ENCODE measurements around the gene TRAPPC12. TPM values are rescaled to one million over a fixed set of nuclear protein-coding genes. Genes with fewer than 3 reads are reported as not detected.
"Not testable (repeated sequence)": the region's sequence is repeated elsewhere in the genome, so short reads cannot be mapped to it uniquely, and the experiment has no call there.

TRAPPC12 gene
- total RNA-seq, 3 donors from 2014 or later, result 79.9 to 89.4 (median 84.5) TPM

- no peak for ATAC-seq
- no peak for DNase-seq
- H3K9me3 Mint-ChIP-seq, result no peaks in the 10 kb centered on the region
- no peak overlapping the region for H3K4me3 Mint-ChIP-seq
- H3K27me3 Mint-ChIP-seq (ENCODE audit: low read depth), result no peaks in the 10 kb centered on the region
- H3K36me3 Mint-ChIP-seq (ENCODE audit: insufficient read depth), result peaks cover 10% of the 10 kb centered on the region
- H3K4me1 Mint-ChIP-seq (ENCODE audit: low read depth), result no peaks in the 10 kb centered on the region
Observed at GRCh38 chr2:3488061-3488531, 108.6 kb downstream of the TRAPPC12 start.

DNA sequence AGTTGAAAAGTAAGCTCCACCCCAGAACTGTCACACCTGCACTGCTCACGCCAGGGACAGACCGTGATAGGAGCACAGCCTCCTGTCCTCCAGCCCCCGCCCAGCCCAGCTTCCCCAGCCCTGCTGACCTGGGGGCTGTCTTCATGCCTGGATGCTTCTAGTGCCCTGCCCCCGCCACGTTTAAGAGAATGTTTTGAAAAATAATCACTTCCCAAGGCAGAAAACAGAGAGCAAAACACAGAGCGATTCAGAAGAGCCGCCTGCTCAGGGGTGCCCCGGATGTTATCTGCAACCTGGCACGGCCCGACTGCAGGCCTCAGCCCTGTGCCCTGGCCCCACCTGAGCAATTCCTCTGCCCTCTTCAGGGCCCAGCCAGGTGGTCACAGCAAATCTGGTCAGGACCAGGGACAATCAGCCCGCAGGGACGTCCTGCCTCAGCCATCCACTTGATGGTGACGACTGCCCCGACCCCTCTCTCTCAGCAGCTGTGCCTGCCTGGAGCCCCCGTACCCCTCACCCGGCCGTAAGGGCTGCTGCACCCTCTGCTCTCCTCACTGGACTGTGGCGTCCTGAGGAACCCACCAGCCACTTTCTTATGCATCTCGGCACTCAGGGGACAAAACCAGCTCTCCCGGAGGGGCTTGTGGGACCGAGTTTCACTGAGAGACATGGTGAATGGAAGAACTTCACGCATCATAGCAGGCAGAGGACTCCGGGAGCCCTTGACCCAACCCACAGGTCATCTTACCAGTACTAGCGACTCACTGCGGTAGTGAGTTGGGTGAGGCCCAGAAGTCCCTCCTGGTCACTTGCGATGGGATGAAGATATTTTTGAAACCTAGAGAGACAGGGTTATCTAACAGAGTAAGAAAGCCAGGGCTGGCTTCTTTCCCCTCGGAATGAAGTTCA lies 109.6 kb downstream of the TRAPPC12 start:
- DNase-seq (no peak), ATAC-seq (no peak)
- no peak overlapping the region for H3K4me3 Mint-ChIP-seq
- peaks cover 10% of the 10 kb centered on the region for H3K36me3 Mint-ChIP-seq (ENCODE audit: insufficient read depth)
- H3K27me3 Mint-ChIP-seq (ENCODE audit: low read depth), result no peaks in the 10 kb centered on the region
- no peaks in the 10 kb centered on the region for H3K9me3 Mint-ChIP-seq
- no peaks in the 10 kb centered on the region for H3K4me1 Mint-ChIP-seq (ENCODE audit: low read depth)

DNA sequence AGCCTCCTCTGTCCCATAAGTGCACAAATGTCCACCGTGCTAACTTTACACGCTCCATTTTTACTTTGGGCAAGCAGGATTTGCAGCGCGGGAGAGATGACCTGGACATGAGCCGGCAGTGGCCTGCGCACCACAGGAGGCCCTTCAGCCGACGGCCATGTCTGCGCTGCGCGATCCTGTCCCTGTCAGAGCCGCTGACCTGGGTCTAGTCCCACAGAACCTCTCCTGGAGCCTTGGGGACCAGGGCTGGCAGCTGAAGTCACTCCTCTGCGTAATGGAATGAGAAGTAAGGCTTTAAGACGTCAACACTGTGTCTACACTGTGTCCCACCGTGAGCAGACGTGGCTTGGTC lies 110.2 kb downstream of the TRAPPC12 start:
- DNase-seq (no peak), ATAC-seq (no peak)
- Mint-ChIP-seq H3K4me3 (no peak overlapping the region), H3K4me1 (ENCODE audit: low read depth) (no peaks in the 10 kb centered on the region), H3K36me3 (ENCODE audit: insufficient read depth) (peaks cover 10% of the 10 kb centered on the region), H3K9me3 (no peaks in the 10 kb centered on the region), H3K27me3 (ENCODE audit: low read depth) (no peaks in the 10 kb centered on the region)

DNA sequence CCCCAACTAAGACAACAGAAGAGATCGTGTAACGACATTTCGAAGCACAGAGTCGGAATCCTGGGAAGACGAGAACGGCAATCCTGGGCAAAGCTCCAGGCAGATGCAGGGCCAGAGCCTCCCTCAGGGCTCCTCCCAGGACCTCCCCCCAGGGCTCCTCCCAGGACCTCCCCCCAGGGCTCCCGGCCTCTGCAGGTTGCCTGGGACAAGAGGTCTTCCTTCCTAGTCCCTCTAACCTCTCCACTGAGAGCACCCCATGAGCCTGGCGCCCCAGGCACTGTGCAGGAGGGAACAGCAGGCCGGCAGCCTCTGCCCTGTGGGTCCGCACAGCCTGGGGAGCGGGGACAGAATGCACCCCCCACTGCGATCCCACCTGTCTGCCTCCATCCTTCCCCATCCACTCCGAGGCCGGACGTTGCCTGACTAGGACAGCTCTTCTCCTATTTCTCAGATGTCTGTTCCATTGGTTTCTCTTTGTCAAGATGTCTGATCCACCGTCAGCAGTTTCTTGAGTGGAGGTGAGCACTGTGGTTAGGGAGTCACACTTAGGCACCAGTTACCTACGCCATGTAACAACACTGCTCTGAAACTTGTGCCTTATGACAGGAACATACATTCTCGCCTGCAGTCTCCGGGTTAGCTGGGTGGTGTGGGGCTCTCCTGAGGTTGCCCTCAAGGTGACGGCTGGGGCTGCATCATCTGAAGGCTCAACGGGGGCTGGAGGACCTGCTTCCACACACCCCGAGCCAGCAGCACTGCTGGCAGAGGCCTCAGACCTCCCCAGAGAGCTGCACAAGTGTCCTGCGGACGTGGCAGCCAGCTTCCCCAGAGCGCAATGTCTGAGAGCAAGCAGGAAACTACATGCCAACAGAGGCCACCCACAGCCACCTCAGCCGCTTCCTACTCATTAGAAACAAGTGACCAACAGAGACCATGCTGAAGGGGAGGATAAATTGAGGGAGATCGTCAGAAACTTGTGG lies 111.0 kb downstream of the TRAPPC12 start:
- no peak for ATAC-seq

DNA sequence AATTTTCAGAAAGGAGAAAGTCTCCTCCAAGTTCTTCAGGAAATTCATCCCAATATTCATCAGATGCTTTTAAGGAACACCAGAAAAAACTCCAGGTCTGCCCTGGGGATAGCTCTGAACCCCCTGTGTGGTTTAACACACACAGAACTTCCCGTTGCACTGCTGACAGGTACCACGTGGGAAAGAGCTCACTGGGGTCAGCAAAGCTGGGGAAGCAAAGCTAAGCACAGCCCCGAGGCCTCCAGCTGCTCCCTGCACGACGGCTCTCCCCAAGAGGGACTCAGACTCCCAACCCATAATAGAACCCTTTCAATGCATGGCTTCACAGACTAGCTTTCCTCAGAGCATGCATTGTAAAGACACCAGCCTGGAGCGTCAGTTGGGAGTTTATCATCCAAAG lies 111.8 kb downstream of the TRAPPC12 start:
- DNase-seq, result no peak
- peaks cover 9% of the 10 kb centered on the region for H3K36me3 Mint-ChIP-seq (ENCODE audit: insufficient read depth)

More for the DNA sequence above, 111.0 kb downstream of the TRAPPC12 start:
- Mint-ChIP-seq H3K9me3 (no peaks in the 10 kb centered on the region), H3K4me1 (ENCODE audit: low read depth) (no peaks in the 10 kb centered on the region), H3K4me3 (no peak overlapping the region), H3K27me3 (ENCODE audit: low read depth) (no peaks in the 10 kb centered on the region), H3K36me3 (ENCODE audit: insufficient read depth) (peaks cover 10% of the 10 kb centered on the region)
- DNase-seq, result no peak

GRCh38 chr2:3491716-3492474 lies 112.4 kb downstream of the TRAPPC12 start:
- ATAC-seq (no peak), DNase-seq (no peak)
- Mint-ChIP-seq H3K4me1 (ENCODE audit: low read depth) (no peaks in the 10 kb centered on the region), H3K4me3 (no peak overlapping the region), H3K27me3 (ENCODE audit: low read depth) (no peaks in the 10 kb centered on the region), H3K9me3 (no peaks in the 10 kb centered on the region), H3K36me3 (ENCODE audit: insufficient read depth) (peaks cover 9% of the 10 kb centered on the region)

More for the DNA sequence above, 111.8 kb downstream of the TRAPPC12 start:
- no peaks in the 10 kb centered on the region for H3K4me1 Mint-ChIP-seq (ENCODE audit: low read depth)
- no peak for ATAC-seq
- H3K27me3 Mint-ChIP-seq (ENCODE audit: low read depth), result no peaks in the 10 kb centered on the region
- H3K4me3 Mint-ChIP-seq, result no peak overlapping the region
- H3K9me3 Mint-ChIP-seq, result no peaks in the 10 kb centered on the region

- not testable (repeated sequence) for DNase-seq; H3K9me3 Mint-ChIP-seq; H3K4me3 Mint-ChIP-seq; H3K36me3 Mint-ChIP-seq (ENCODE audit: insufficient read depth); H3K4me1 Mint-ChIP-seq (ENCODE audit: low read depth); ATAC-seq; H3K27me3 Mint-ChIP-seq (ENCODE audit: low read depth)
Observed at GRCh38 chr2:3492475-3492787, 112.9 kb downstream of the TRAPPC12 start.

- no peak for ATAC-seq
- DNase-seq, result no peak
- no peak overlapping the region for H3K4me3 Mint-ChIP-seq
- H3K27me3 Mint-ChIP-seq (ENCODE audit: low read depth), result no peaks in the 10 kb centered on the region
- peaks cover 15% of the 10 kb centered on the region for H3K36me3 Mint-ChIP-seq (ENCODE audit: insufficient read depth)
- H3K9me3 Mint-ChIP-seq, result no peaks in the 10 kb centered on the region
- H3K4me1 Mint-ChIP-seq (ENCODE audit: low read depth), result no peaks in the 10 kb centered on the region
Observed at GRCh38 chr2:3492951-3493614, 113.6 kb downstream of the TRAPPC12 start.

DNA sequence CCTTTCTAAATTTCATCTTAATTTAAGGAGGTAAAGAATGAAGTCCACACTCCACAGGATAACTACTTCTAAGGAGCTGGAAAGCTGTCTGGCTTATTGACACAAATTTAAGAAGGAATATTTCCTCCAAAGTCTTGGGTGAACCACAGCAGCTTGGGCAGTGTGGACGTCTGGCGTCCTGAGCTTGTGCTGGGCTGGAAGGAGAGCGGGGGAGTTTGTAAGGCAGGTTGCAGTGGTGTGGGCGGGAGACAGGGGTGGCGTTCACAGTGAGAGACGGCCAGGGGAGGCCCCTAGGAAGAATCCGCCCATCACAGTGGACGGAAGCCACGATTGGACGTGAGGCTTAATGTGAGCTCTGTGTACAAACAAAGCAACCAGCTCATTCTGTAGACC lies 114.1 kb downstream of the TRAPPC12 start:
- no peaks in the 10 kb centered on the region for H3K4me1 Mint-ChIP-seq (ENCODE audit: low read depth)
- H3K36me3 Mint-ChIP-seq (ENCODE audit: insufficient read depth), result peaks cover 20% of the 10 kb centered on the region
- no peaks in the 10 kb centered on the region for H3K27me3 Mint-ChIP-seq (ENCODE audit: low read depth)
- no peak for DNase-seq
- no peak overlapping the region for H3K4me3 Mint-ChIP-seq
- ATAC-seq, result no peak
- H3K9me3 Mint-ChIP-seq, result no peaks in the 10 kb centered on the region

DNA sequence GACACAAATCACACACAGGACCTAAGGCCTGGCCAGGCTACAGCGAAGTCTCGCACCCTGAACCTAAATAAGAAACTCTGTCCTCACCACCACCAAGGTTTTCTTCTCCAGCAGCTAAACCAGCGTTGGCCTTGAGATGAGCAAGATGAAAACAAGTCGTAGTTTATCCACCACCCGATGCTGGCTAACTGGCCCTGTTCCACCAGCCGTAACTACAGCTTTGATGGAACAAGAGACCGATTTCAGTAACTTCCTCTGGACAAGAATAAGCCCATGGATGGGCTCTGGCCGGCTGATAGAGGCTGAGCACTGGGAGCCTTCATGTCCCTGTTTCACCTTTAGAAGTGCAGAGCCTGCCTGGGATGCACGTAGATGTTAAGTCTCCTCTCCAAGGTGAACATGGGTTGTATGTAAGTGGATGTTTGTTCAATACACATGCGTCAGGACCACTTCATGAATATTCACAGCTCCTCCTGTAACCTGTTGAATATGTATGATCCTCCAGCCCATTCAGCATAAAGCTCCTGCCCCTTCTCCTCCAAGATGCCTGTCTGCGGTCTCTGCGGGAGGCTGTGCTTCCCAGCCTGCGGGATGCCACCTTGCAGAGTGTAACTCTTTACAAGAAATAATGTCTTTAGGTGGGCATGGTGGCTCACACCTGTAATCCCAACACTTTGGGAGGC lies 115.6 kb downstream of the TRAPPC12 start:
- Mint-ChIP-seq H3K9me3 (no peaks in the 10 kb centered on the region), H3K36me3 (ENCODE audit: insufficient read depth) (peaks cover 23% of the 10 kb centered on the region), H3K4me1 (ENCODE audit: low read depth) (no peaks in the 10 kb centered on the region), H3K4me3 (no peak overlapping the region), H3K27me3 (ENCODE audit: low read depth) (no peaks in the 10 kb centered on the region)
- ATAC-seq (no peak), DNase-seq (no peak)

- H3K4me3 Mint-ChIP-seq; H3K4me1 Mint-ChIP-seq (ENCODE audit: low read depth); H3K27me3 Mint-ChIP-seq (ENCODE audit: low read depth); ATAC-seq; H3K9me3 Mint-ChIP-seq; DNase-seq: not testable (repeated sequence)
- peaks cover 27% of the 10 kb centered on the region for H3K36me3 Mint-ChIP-seq (ENCODE audit: insufficient read depth)
Observed at GRCh38 chr2:3496708-3497080, 117.2 kb downstream of the TRAPPC12 start.

GRCh38 chr2:3498783-3499394 lies 119.4 kb downstream of the TRAPPC12 start:
- DNase-seq (no peak), ATAC-seq (no peak)
- Mint-ChIP-seq H3K9me3 (no peaks in the 10 kb centered on the region), H3K4me1 (ENCODE audit: low read depth) (no peaks in the 10 kb centered on the region), H3K27me3 (ENCODE audit: low read depth) (no peaks in the 10 kb centered on the region), H3K4me3 (no peak overlapping the region), H3K36me3 (ENCODE audit: insufficient read depth) (peaks cover 35% of the 10 kb centered on the region)

GRCh38 chr2:3500326-3500899 lies 120.9 kb downstream of the TRAPPC12 start:
- Mint-ChIP-seq H3K36me3 (ENCODE audit: insufficient read depth) (peaks cover 40% of the 10 kb centered on the region), H3K4me1 (ENCODE audit: low read depth) (no peaks in the 10 kb centered on the region)

More at GRCh38 chr2:3500326-3500899, 120.9 kb downstream of the TRAPPC12 start:
- DNase-seq (no peak), ATAC-seq (no peak)
- H3K4me3 Mint-ChIP-seq, result no peak overlapping the region
- no peaks in the 10 kb centered on the region for H3K27me3 Mint-ChIP-seq (ENCODE audit: low read depth)
- H3K9me3 Mint-ChIP-seq, result no peaks in the 10 kb centered on the region

All from activated T-cell treated with anti-CD3 and anti-CD28 coated beads, Interleukin-2, amount 50 U/mL, for 4 hours (primary cell).